ENCODE results near the gene PLOD2.

PLOD2 gene

DNA sequence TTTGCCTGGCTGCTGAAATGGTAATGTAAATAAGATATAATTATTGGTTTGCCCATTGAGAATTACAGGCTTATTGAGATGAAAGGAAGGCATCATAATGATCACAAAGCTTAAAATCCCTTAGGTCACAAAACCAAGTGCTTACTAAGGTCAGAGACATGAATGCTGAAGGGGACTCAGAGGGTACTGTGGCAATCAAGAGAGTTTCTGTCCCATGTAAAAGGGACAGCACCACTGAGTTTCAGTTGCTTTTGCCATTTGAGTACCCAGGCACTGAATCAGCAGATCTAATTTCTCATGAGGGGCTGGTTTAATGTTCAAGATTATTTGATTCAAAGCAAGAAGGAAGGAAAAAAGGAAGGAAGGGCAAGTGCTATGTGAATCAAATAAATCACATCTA, 127.0 kb downstream of the PLOD2 start:
- no peak for DNase-seq

GRCh38 chr3:146026547-146026946, 134.4 kb downstream of the PLOD2 start:
- no peak for DNase-seq

- DNase-seq, result no peak
These were observed 136.7 kb downstream of the PLOD2 start for GRCh38 chr3:146024260-146024659.

DNA sequence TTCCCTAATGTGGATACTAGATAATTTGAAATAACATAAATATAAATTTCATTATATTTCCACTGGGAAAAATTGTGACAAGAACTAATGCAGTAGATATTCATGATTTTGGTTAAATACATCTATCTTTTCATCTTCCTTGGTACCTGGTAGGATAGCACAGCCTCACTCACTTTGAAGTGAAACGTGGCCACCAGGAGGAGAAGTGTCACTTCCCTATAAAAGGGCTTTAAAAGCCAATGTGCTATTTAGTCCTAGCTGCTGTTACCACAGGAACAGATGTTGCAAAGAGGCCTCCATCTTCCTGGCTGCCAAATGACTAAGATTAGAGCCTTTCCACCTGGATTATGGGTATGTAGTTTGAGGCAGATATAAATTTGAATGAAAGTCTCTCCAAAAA, 140.0 kb downstream of the PLOD2 start:
- no peak for DNase-seq

- no peak for DNase-seq
These were observed 141.5 kb downstream of the PLOD2 start for GRCh38 chr3:146019508-146019907.
